Umbilical cord (tissue), 2 donors: Measurements from ENCODE around the gene ZBTB17. TPM values are rescaled to one million over a fixed set of nuclear protein-coding genes. Genes with fewer than 3 reads are reported as not detected.
A peak's percentile ranks its signal among the peaks of the same experiment; 100 is the strongest.
"Not testable (repeated sequence)": the region's sequence is repeated elsewhere in the genome, so short reads cannot be mapped to it uniquely, and the experiment has no call there.

Experiments
- DNase-seq: peaks from one replicate; pipeline ENCODE4 v3.0.0-alpha.2; 2015; ENCODE audit warnings: low spot score
- total RNA-seq: library from RNA; depleted of rRNA; stranded (reverse); fragments of >200 nt; gene quantifications from one replicate; pipeline ENCODE4 v1.2.3, GENCODE V29; 2014; ENCODE audit warnings: low replicate concordance; ENCODE audit not compliant: insufficient read depth

Gene ZBTB17
- total RNA-seq, 1 donor from 2014 or later: 33.2 TPM

GRCh38 chr1:15988856-15989736 lies 13.2 kb upstream of the ZBTB17 start:
- DNase-seq: no peak

GRCh38 chr1:15985611-15986297 lies 9.9 kb upstream of the ZBTB17 start:
- no peak for DNase-seq

- no peak for DNase-seq
These were observed 7.4 kb upstream of the ZBTB17 start for GRCh38 chr1:15983275-15983674.

- DNase-seq: no peak
These were observed 5.8 kb upstream of the ZBTB17 start for GRCh38 chr1:15981679-15982078.

- not testable (repeated sequence) for DNase-seq
These were observed 2.0 kb upstream of the ZBTB17 start for GRCh38 chr1:15977947-15978346.

- DNase-seq: peak; percentile 52
These were observed 520 bp downstream of the ZBTB17 start for GRCh38 chr1:15975358-15975804.

- no peak for DNase-seq
These were observed 1.0 kb downstream of the ZBTB17 start for GRCh38 chr1:15974855-15975254.

- no peak for DNase-seq
These were observed 2.1 kb downstream of the ZBTB17 start for GRCh38 chr1:15973772-15974171.

GRCh38 chr1:15972409-15972808 lies 3.5 kb downstream of the ZBTB17 start:
- no peak for DNase-seq

GRCh38 chr1:15970911-15971310 lies 5.0 kb downstream of the ZBTB17 start:
- no peak for DNase-seq

GRCh38 chr1:15969321-15969880 lies 6.5 kb downstream of the ZBTB17 start:
- no peak for DNase-seq

GRCh38 chr1:15968172-15968571 lies 7.7 kb downstream of the ZBTB17 start:
- no peak for DNase-seq

GRCh38 chr1:15966956-15967344 lies 9.0 kb downstream of the ZBTB17 start:
- no peak for DNase-seq

- no peak for DNase-seq
These were observed 9.6 kb downstream of the ZBTB17 start for GRCh38 chr1:15966081-15966955.

- no peak for DNase-seq
These were observed 10.6 kb downstream of the ZBTB17 start for GRCh38 chr1:15965228-15965767.

- DNase-seq: no peak
These were observed 11.8 kb downstream of the ZBTB17 start for GRCh38 chr1:15963968-15964648.

GRCh38 chr1:15963363-15963967 lies 12.4 kb downstream of the ZBTB17 start:
- DNase-seq: no peak

- DNase-seq: no peak
These were observed 13.1 kb downstream of the ZBTB17 start for GRCh38 chr1:15962671-15963362.

- DNase-seq: no peak
These were observed 13.7 kb downstream of the ZBTB17 start for GRCh38 chr1:15962176-15962575.

- peak; percentile 35 for DNase-seq
These were observed 14.4 kb downstream of the ZBTB17 start for GRCh38 chr1:15961492-15961891.
